ENCODE results near the gene EFNA4. TPM values are rescaled to one million over a fixed set of nuclear protein-coding genes. Genes with fewer than 3 reads are reported as not detected.
A peak's percentile ranks its signal among the peaks of the same experiment; 100 is the strongest.

Gene EFNA4
- total RNA-seq, 1 experiment from 2014 or later, result 9.8 TPM

DNA sequence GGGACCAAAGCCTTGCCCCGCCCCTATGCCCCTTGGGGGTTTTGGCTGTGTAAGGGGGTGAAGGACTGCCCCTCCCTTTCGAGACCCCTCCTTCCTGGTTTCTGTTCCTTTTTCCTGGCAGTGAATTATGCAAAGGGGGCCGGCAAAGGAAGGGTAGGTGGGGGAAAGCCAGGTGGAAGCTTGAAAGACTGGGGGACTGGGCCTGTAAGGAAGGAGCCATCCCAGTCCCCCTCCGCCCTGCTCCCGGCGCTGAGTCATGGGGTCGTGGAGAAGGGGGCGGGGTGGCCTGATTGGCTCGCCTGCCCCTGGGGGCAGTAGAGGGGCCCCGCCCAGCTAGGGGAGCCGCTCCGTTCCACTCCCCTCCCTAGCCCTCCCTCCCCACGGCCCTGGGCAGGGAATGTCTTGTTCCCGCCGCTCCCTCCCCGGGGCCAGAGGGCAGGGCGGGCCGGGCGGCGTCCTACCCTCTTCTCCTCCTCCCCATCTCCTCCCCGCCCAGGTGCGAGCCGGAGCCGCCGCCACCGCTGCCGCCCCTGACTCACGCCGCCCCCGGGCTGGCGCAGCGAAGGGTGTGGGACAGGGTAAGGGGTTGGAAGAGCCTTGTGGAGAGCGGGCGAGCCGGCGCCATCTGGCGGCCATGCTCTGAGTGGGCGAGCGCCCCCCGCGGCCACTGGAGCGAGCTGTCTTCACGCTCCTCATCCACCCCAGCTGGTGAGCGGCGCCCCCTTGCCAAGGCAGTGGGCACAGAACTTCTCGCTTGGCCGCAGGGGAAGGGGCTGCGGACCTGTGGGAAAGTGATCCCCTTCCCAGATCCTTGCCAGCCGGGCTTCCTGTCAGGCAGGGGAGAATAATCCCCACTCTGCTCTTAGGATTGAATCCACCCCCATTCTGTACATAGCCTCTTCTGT is 46.2 kb upstream of the EFNA4 start (continued):
- TF ChIP-seq, protein P1, sequence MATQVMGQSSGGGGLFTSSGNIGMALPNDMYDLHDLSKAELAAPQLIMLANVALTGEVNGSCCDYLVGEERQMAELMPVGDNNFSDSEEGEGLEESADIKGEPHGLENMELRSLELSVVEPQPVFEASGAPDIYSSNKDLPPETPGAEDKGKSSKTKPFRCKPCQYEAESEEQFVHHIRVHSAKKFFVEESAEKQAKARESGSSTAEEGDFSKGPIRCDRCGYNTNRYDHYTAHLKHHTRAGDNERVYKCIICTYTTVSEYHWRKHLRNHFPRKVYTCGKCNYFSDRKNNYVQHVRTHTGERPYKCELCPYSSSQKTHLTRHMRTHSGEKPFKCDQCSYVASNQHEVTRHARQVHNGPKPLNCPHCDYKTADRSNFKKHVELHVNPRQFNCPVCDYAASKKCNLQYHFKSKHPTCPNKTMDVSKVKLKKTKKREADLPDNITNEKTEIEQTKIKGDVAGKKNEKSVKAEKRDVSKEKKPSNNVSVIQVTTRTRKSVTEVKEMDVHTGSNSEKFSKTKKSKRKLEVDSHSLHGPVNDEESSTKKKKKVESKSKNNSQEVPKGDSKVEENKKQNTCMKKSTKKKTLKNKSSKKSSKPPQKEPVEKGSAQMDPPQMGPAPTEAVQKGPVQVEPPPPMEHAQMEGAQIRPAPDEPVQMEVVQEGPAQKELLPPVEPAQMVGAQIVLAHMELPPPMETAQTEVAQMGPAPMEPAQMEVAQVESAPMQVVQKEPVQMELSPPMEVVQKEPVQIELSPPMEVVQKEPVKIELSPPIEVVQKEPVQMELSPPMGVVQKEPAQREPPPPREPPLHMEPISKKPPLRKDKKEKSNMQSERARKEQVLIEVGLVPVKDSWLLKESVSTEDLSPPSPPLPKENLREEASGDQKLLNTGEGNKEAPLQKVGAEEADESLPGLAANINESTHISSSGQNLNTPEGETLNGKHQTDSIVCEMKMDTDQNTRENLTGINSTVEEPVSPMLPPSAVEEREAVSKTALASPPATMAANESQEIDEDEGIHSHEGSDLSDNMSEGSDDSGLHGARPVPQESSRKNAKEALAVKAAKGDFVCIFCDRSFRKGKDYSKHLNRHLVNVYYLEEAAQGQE (IDR thresholded peaks at IDR 0.05; ENCODE audit: low read depth), result no peak

DNA sequence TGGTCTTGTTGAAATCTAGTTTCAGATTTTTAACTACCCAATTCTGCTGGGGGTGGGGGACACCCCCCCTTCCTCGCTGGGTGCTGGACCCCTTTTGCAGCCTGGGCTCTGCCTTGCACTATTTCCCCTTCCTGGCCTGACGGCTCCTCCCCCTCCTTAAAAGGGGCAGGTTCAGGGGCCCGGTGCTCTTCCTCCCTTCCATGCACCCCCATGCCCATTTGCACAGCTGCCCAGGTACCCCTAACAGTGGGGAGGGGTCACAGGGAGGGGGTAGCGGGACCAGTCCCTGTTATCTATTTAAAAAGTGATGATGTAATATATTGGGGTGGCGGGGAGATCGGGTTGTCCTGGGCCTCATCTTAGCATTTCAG is 45.6 kb upstream of the EFNA4 start:
- intact Hi-C loops (cut with micrococcal nuclease), result loop anchor here (1.0 to 2.0 kb wide), 3 partner anchors 15 to 67 kb away; partner anchors contain the start of gene ZBTB7B
- TF ChIP-seq CEBPB (IDR thresholded peaks at IDR 0.05; ENCODE audit: low read depth) (no peak), EGR1 (IDR thresholded peaks at IDR 0.05; ENCODE audit: low read depth) (no peak), POLR2A (IDR thresholded peaks at IDR 0.05; ENCODE audit: borderline replicate concordance, extremely low read depth, insufficient read depth, insufficient read length) (no peak), JUND (IDR thresholded peaks at IDR 0.05) (no peak), YY1 (IDR thresholded peaks at IDR 0.05; ENCODE audit: extremely low read depth, insufficient replicate concordance, low read depth, low read length) (no peak), CBX3 (IDR thresholded peaks at IDR 0.05; ENCODE audit: low read depth) (no peak), SRF (IDR thresholded peaks at IDR 0.05; ENCODE audit: low read depth) (no peak), SP1 (IDR thresholded peaks at IDR 0.05; ENCODE audit: low read depth) (no peak), ZNF274 (IDR thresholded peaks at IDR 0.05; ENCODE audit: low read depth, low read length) (no peak), POLR2AphosphoS5 (IDR thresholded peaks at IDR 0.05; ENCODE audit: low read depth, low read length) (no peak), SIN3A (IDR thresholded peaks at IDR 0.05; ENCODE audit: low read depth) (no peak)
- TF ChIP-seq, protein P2, sequence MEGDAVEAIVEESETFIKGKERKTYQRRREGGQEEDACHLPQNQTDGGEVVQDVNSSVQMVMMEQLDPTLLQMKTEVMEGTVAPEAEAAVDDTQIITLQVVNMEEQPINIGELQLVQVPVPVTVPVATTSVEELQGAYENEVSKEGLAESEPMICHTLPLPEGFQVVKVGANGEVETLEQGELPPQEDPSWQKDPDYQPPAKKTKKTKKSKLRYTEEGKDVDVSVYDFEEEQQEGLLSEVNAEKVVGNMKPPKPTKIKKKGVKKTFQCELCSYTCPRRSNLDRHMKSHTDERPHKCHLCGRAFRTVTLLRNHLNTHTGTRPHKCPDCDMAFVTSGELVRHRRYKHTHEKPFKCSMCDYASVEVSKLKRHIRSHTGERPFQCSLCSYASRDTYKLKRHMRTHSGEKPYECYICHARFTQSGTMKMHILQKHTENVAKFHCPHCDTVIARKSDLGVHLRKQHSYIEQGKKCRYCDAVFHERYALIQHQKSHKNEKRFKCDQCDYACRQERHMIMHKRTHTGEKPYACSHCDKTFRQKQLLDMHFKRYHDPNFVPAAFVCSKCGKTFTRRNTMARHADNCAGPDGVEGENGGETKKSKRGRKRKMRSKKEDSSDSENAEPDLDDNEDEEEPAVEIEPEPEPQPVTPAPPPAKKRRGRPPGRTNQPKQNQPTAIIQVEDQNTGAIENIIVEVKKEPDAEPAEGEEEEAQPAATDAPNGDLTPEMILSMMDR (IDR thresholded peaks at IDR 0.05 in 2 of 3, conservative IDR thresholded peaks at IDR 0.05 in 1 of 3; ENCODE audit: borderline replicate concordance in 1 of 3, insufficient read depth in 1 of 3, low read depth in 2 of 3, low read length in 2 of 3), result no peak
- TF ChIP-seq, protein P3, sequence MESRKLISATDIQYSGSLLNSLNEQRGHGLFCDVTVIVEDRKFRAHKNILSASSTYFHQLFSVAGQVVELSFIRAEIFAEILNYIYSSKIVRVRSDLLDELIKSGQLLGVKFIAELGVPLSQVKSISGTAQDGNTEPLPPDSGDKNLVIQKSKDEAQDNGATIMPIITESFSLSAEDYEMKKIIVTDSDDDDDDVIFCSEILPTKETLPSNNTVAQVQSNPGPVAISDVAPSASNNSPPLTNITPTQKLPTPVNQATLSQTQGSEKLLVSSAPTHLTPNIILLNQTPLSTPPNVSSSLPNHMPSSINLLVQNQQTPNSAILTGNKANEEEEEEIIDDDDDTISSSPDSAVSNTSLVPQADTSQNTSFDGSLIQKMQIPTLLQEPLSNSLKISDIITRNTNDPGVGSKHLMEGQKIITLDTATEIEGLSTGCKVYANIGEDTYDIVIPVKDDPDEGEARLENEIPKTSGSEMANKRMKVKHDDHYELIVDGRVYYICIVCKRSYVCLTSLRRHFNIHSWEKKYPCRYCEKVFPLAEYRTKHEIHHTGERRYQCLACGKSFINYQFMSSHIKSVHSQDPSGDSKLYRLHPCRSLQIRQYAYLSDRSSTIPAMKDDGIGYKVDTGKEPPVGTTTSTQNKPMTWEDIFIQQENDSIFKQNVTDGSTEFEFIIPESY (IDR thresholded peaks at IDR 0.05; ENCODE audit: extremely low read depth, insufficient replicate concordance, low read length), result no peak

More for the DNA sequence above, 45.6 kb upstream of the EFNA4 start:
- H3K4me3 ChIP-seq (replicated peaks in 1 of 2; ENCODE audit: low read depth in 1 of 2, low read length in 2 of 2), result peak overlapping the region; percentile 27 to 47
- BruUV-seq (replicated peaks), result TSS peak; percentile 8
- DNase-seq (ENCODE audit: low read depth, low spot score), result no peak
- peaks cover 6 to 27% of the 10 kb centered on the region in 2 experiments; a peak in 3 of 4 replicates for H3K36me3 ChIP-seq (ENCODE audit: control insufficient read depth in 1 of 2, insufficient read depth in 2 of 2, low read length in 2 of 2)
- H3K27ac ChIP-seq (ENCODE audit: low read depth, low read length), result peak overlapping the region; percentile 89
- RAD21 ChIA-PET (ENCODE audit: low non-redundant PET in 1 of 2, low total read pairs in 2 of 2, uncharacterized antibody in 2 of 2, unreplicated experiment in 2 of 2), result interaction anchor here in 1 of 2 experiments (1.2 kb wide), 1 partner anchor 47 kb away, joined by 3 read pairs; the partner anchor contains the start of gene SHC1
- H3K27me3 ChIP-seq (ENCODE audit: insufficient read depth, low read length), result no peaks in the 10 kb centered on the region
- no peaks in the 10 kb centered on the region for H3K9me2 ChIP-seq (ENCODE audit: insufficient read depth)
- H3K9ac ChIP-seq (ENCODE audit: low read length), result peak overlapping the region; percentile 60
- POLR2A ChIA-PET, result interaction anchor here (0.6 to 1.5 kb wide), 4 partner anchors 14 to 81 kb away, joined by 3 to 8 read pairs (median 5); partner anchors contain the start of gene PMVK
- peaks cover 34 to 62% of the 10 kb centered on the region in 2 experiments for H3K4me1 ChIP-seq (ENCODE audit: control insufficient read depth in 1 of 2, insufficient read depth in 2 of 2, low read length in 2 of 2)
- CTCF ChIA-PET, result interaction anchor here (0.6 to 3.0 kb wide), 18 partner anchors 8 to 538 kb away, joined by 3 to 24 read pairs (median 6); partner anchors contain the start of genes ADAM15, PBXIP1 and ZBTB7B
- no peaks in the 10 kb centered on the region for H4K20me1 ChIP-seq (ENCODE audit: insufficient read depth)
- peak; percentile 15 for ATAC-seq
- H2AFZ ChIP-seq (ENCODE audit: low read depth, low read length, poor library complexity, severe bottlenecking), result no peak overlapping the region
- H3K79me2 ChIP-seq (ENCODE audit: insufficient read depth, low read length), result peaks cover 5% of the 10 kb centered on the region; the same call in 1 of the 2 replicates
- no peaks in the 10 kb centered on the region for H3K9me3 ChIP-seq (ENCODE audit: control insufficient read depth in 1 of 2, insufficient read depth in 1 of 2, low read depth in 1 of 2, low read length in 2 of 2)
- peak overlapping the region; percentile 82 for H3K4me2 ChIP-seq (ENCODE audit: low read length)
